Choroid plexus epithelial cell (primary cell): ENCODE measurements around the gene IFI30.
"Not testable (repeated sequence)": the region's sequence is repeated elsewhere in the genome, so short reads cannot be mapped to it uniquely, and the experiment has no call there.

Experiments
- DNase-seq: peaks from one replicate; pipeline ENCODE4 v3.0.0-alpha.2; 2010; ENCODE audit warnings: low read depth
- H3K4me3 ChIP-seq: 2 replicates; pipeline ENCODE4 v1.5.1; 2011; ENCODE audit warnings: low read depth, mild to moderate bottlenecking, control low read depth, low read length, moderate library complexity
- CTCF ChIP-seq: conservative IDR thresholded peaks from 2 replicates; pipeline ENCODE4 v1.5.1; 2011; ENCODE audit warnings: low read depth, mild to moderate bottlenecking, control low read depth, inconsistent platforms, low read length, moderate library complexity

Gene IFI30

GRCh38 chr19:18208098-18208951 lies 34.7 kb downstream of the IFI30 start:
- peak; percentile 49 for DNase-seq
- H3K4me3 ChIP-seq, result no peak overlapping the region
- peak; percentile 62 for TF ChIP-seq CTCF

GRCh38 chr19:18209912-18210311 lies 36.3 kb downstream of the IFI30 start:
- DNase-seq, H3K4me3 ChIP-seq: not testable (repeated sequence)

- DNase-seq, result no peak
- no peak overlapping the region for H3K4me3 ChIP-seq
- TF ChIP-seq CTCF, result no peak
These were observed 38.1 kb downstream of the IFI30 start for GRCh38 chr19:18211683-18212082.

GRCh38 chr19:18214779-18215433 lies 41.3 kb downstream of the IFI30 start:
- peak; percentile 48 for DNase-seq
- H3K4me3 ChIP-seq, result no peak overlapping the region
- no peak for TF ChIP-seq CTCF

- DNase-seq, result no peak
- no peak overlapping the region for H3K4me3 ChIP-seq
- TF ChIP-seq CTCF, result no peak
These were observed 43.2 kb downstream of the IFI30 start for GRCh38 chr19:18216789-18217188.

- no peak overlapping the region for H3K4me3 ChIP-seq
- no peak for TF ChIP-seq CTCF
- no peak for DNase-seq
These were observed 44.5 kb downstream of the IFI30 start for GRCh38 chr19:18218159-18218558.

- no peak overlapping the region for H3K4me3 ChIP-seq
- no peak for DNase-seq
- TF ChIP-seq CTCF, result no peak
These were observed 45.0 kb downstream of the IFI30 start for GRCh38 chr19:18218600-18218999.
